ENCODE results near the gene EFCAB12.
"Not testable (repeated sequence)": the region's sequence is repeated elsewhere in the genome, so short reads cannot be mapped to it uniquely, and the experiment has no call there.

The EFCAB12 gene

GRCh38 chr3:129402616-129403015, 25.8 kb downstream of the EFCAB12 start:
- peaks cover 14% of the 10 kb centered on the region for H3K4me1 Mint-ChIP-seq
- H3K27ac Mint-ChIP-seq, result no peak overlapping the region
- no peaks in the 10 kb centered on the region for H3K9me3 Mint-ChIP-seq
- no peaks in the 10 kb centered on the region for H3K27me3 Mint-ChIP-seq (ENCODE audit: low read depth)
- TF ChIP-seq CTCF (IDR thresholded peaks at IDR 0.05; ENCODE audit: unreplicated experiment in 3 of 3), result no peak
- no peak overlapping the region for H3K4me3 Mint-ChIP-seq
- H3K36me3 Mint-ChIP-seq (ENCODE audit: low read depth), result no peaks in the 10 kb centered on the region

- H3K27me3 Mint-ChIP-seq (ENCODE audit: low read depth), result no peaks in the 10 kb centered on the region
- TF ChIP-seq CTCF (IDR thresholded peaks at IDR 0.05; ENCODE audit: unreplicated experiment in 3 of 3), result no peak
Measured at GRCh38 chr3:129402210-129402609, 26.2 kb downstream of the EFCAB12 start.

GRCh38 chr3:129399895-129400357, 28.5 kb downstream of the EFCAB12 start:
- H3K27ac Mint-ChIP-seq, result peak overlapping the region; percentile 99 to 100 (median 100)
- H3K27me3 Mint-ChIP-seq (ENCODE audit: low read depth), result no peaks in the 10 kb centered on the region
- H3K4me1 Mint-ChIP-seq, result peaks cover 19% of the 10 kb centered on the region
- peak overlapping the region; percentile 96 to 98 (median 97) for H3K4me3 Mint-ChIP-seq
- peak in 1 of 3 experiments; percentile 43 for TF ChIP-seq CTCF (IDR thresholded peaks at IDR 0.05; ENCODE audit: unreplicated experiment in 3 of 3)
- no peaks in the 10 kb centered on the region for H3K9me3 Mint-ChIP-seq
- H3K36me3 Mint-ChIP-seq (ENCODE audit: low read depth), result peaks cover 4% of the 10 kb centered on the region

More at GRCh38 chr3:129402210-129402609, 26.2 kb downstream of the EFCAB12 start:
- H3K27ac Mint-ChIP-seq, result no peak overlapping the region
- H3K36me3 Mint-ChIP-seq (ENCODE audit: low read depth), result no peaks in the 10 kb centered on the region
- no peak overlapping the region for H3K4me3 Mint-ChIP-seq
- no peaks in the 10 kb centered on the region for H3K9me3 Mint-ChIP-seq
- H3K4me1 Mint-ChIP-seq, result peaks cover 18% of the 10 kb centered on the region

GRCh38 chr3:129399145-129399894, 29.1 kb downstream of the EFCAB12 start:
- Mint-ChIP-seq H3K4me1 (peaks cover 19% of the 10 kb centered on the region), H3K27ac (peak overlapping the region; percentile 99 to 100 (median 100)), H3K9me3 (no peaks in the 10 kb centered on the region), H3K36me3 (ENCODE audit: low read depth) (peaks cover 10% of the 10 kb centered on the region), H3K4me3 (peak overlapping the region; percentile 96 to 98 (median 97)), H3K27me3 (ENCODE audit: low read depth) (no peaks in the 10 kb centered on the region)
- TF ChIP-seq CTCF (IDR thresholded peaks at IDR 0.05; ENCODE audit: unreplicated experiment in 3 of 3), result peak; percentile 66 to 85 (median 80)

GRCh38 chr3:129398803-129399144, 29.7 kb downstream of the EFCAB12 start:
- Mint-ChIP-seq H3K27me3 (ENCODE audit: low read depth) (no peaks in the 10 kb centered on the region), H3K27ac (peak overlapping the region; percentile 99 to 100 (median 100)), H3K9me3 (no peaks in the 10 kb centered on the region), H3K4me3 (peak overlapping the region; percentile 96 to 98 (median 97)), H3K4me1 (peaks cover 19% of the 10 kb centered on the region), H3K36me3 (ENCODE audit: low read depth) (peaks cover 10% of the 10 kb centered on the region)
- TF ChIP-seq CTCF (IDR thresholded peaks at IDR 0.05; ENCODE audit: unreplicated experiment in 3 of 3), result no peak

GRCh38 chr3:129393760-129394564, 34.5 kb downstream of the EFCAB12 start:
- Mint-ChIP-seq H3K4me1 (peaks cover 14% of the 10 kb centered on the region), H3K36me3 (ENCODE audit: low read depth) (peaks cover 43% of the 10 kb centered on the region)
- not testable (repeated sequence) for H3K27ac Mint-ChIP-seq

More at GRCh38 chr3:129393760-129394564, 34.5 kb downstream of the EFCAB12 start:
- not testable (repeated sequence) for H3K27me3 Mint-ChIP-seq (ENCODE audit: low read depth); H3K4me3 Mint-ChIP-seq; H3K9me3 Mint-ChIP-seq
